NOMO-1 treated with DMSO at 0.1 percent for 48 hours (cell line): ENCODE results near the gene SETSIP.
"Not testable (repeated sequence)": the region's sequence is repeated elsewhere in the genome, so short reads cannot be mapped to it uniquely, and the experiment has no call there.

Experiments
- DNase-seq: peaks from one replicate; lab custom pipeline; 2025; ENCODE audit not compliant: unreplicated experiment; lab: John Stamatoyannopoulos, UW

Gene SETSIP

DNA sequence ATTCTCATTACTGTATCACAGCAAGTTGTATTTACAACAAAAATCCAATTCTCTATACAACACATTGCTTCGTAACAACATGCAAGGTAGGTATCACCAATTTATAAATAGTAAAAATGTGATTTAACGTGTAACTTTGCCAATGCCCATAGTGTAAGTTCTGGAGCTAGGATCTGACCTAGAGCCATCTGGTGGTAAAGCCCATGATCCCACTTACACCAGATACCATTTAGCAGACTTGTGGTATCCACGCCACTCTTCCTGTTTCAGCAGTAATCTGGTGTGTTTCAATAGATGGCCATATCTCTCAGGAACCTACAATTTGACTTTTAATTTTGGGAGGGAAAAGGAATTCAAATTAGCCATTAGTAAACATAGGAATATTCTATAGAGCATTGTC lies 10.2 kb downstream of the SETSIP start:
- no peak for DNase-seq

DNA sequence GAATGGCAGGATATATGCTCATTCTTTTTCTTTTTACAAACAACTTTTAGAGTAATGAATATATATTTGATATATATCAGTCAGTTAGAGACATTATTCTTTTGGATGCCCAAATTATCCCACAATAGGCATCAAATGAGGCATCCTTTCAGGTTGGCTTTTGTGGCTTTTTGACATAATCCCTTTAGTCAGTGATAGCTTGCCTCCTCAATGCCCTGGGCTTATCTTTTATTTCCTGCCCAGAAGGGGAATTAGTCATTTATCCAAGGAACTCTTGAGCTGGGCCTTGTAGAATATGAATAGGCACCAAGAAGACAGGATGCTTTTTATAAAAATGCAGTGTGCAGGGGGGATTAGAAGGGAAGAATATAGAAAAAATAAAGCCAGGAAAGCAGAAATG lies 23.3 kb downstream of the SETSIP start:
- no peak for DNase-seq

DNA sequence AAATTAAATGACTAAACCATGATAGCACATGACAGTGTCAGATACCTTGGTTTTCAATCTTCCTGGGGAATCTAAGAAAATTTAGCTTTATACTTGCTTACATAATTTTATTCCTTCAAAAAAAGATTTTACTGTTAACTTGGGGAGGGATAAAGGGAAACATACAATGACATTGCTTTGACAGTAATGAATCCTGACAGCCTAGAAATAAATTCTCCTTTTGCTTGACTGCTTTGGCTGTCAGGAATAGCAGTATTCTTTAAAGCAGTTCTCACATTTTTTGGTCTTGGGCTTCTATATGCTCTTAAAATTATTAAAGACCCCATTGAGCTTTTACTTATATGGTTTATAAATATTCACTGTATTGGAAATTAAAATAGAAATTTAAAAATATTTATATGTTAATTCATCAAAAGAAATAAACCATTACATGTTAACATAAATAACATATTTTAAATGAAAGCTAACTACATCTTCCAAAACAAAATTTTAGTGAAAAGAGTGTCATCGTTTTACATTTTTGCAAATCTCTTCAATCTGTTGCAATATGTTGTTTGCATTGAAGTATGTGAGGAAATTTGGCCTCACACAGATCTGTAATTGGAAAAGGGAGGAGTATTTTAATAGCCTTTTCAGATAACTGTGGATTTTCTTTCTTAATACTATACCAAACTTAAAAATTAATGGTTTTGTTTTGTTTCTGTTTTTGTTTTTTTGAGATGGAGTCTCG lies 29.3 kb downstream of the SETSIP start:
- no peak for DNase-seq

DNA sequence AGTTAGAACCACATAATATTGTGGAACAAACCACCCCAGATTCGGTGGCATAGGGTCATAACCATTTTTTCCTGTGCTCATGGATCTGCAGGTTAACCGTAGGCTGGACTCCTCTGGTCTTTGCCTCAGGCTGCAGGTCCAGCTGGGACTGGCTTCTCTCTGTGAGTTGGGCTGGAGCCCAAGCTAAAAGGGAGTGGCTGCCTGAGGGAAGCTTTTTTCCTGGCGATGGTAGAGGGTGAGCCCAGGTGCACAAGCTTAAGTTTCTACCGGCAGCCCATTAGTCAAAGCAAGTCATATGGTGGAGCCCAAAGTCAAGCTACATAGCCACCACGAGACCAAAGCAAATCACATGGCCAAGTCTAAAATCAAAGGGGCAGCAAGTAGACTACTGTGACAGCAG lies 31.6 kb downstream of the SETSIP start:
- DNase-seq, result no peak

DNA sequence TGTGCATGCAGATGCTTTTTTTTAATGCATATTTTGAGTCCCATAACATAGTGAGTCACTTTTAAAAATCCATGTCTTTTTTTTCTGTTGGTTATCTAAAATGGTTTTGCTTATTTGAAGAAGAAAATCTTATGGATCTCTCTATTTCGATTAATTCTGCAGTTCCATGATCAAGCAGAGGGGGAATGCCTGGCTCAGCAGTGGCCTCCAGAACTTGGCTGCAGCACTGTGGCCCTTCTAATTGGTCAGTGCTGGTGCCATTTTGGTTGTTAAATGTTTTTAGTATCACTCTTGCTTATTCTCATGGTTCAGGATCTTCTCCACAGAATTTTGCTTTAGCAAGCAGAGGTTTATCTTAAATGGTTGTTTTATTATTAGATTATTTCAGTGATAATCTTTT lies 34.2 kb downstream of the SETSIP start:
- no peak for DNase-seq

DNA sequence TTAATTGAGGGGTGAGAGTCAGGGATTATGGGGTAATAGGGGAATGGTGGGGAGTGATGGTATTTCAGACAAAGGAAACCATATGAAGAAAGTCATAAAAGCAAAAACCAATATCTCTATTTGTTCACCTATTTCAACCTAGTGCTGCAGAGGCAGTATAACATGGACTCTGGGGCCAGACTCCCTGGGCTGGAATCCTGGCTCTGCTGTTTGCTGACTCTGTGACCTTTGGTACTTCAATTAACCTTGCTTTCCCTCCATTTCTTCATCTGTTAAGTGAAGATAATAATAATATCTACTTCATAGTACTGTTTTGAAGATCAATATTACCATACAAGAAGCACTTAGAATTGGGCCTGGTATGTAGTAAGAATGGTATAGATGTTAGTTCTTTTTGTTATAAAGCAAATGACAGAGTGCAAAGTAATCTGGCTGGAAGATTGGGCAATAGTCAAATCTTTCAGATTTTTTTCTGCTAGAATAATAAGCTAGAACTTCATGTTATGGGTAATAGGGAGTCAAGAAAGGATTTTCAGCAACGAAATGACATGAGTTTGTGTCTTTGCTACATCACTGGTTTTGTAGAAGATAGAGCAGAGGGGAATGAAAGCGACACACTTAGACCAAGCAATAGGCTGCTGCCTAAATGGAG lies 36.4 kb downstream of the SETSIP start:
- DNase-seq, result no peak

DNA sequence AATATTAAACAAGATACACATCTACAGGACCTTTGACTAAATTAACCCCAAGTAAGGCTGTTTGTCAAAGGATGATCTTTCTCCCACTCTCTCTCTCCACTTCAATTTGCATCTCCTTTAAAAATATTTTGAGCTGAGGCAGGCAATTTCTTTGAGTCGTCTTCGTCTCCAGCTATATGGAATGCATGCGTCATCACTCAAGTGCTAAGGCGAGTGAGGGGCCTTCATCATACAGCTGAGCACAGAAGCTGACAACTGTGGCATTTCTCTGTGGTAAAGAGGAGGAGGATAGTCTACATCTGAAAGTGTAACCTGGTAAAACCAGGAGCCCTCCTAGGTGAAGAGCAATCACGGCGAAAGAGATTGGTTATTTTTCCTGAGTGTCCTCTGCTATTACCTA lies 37.8 kb downstream of the SETSIP start:
- DNase-seq, result no peak

DNA sequence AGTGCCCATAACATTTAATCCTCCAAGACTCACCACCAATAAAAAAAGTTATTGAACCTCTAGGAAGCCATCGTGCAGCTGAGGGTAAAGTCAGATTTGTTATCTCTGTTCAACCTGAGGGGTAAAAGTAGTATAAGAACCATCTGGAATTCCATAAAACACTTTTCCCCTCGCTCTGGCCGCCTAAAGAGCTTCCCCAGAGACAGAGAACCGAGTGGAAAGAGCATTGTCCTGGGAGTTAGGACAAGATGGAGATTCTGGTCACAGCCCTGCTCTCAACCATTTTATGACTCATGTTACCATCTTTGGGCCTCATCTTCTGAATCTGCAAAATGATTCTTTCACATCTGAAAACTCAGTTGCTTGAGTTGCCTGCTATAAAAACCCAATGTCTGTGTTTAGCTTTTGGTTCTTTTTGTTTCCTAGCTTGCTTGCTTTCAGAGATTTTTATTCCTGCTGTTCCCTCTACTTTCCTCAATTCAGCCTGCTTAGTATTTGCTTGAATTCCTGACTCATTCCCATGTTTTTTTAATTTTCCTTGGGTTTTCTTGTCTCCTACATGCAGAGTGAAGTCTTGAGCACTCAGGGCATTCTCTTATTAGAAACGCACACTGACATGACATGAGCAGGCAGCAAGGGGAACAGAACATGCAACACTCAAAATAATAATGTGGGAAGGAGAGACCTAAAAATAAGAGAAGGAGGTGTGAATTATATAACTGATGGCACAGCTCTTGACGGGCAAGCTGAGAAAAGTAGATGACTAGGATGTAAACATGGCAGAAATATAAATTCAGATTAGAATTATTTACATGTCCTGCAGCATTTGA lies 43.7 kb downstream of the SETSIP start:
- no peak for DNase-seq

DNA sequence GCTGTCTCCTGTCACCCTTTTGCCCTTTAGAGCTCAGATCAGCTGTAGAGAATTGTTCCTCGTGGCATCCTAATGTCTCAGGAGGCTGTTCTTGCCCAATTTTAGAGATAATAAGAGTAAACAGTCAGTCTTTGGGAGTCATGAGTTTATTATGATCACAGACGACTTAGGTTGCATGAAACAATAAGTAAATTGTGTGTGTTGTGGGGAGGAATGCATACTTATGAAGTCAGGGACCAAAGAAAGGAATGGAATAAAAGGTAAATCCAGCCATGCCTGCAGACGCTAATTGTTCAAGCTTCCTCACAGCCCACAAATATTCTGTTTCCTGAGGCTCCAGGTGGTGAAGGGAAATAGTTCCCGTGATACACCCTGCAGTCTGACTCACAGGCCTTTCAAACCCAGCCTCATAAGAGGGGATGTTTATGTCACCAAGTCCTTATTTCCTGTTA lies 44.5 kb downstream of the SETSIP start:
- no peak for DNase-seq

DNA sequence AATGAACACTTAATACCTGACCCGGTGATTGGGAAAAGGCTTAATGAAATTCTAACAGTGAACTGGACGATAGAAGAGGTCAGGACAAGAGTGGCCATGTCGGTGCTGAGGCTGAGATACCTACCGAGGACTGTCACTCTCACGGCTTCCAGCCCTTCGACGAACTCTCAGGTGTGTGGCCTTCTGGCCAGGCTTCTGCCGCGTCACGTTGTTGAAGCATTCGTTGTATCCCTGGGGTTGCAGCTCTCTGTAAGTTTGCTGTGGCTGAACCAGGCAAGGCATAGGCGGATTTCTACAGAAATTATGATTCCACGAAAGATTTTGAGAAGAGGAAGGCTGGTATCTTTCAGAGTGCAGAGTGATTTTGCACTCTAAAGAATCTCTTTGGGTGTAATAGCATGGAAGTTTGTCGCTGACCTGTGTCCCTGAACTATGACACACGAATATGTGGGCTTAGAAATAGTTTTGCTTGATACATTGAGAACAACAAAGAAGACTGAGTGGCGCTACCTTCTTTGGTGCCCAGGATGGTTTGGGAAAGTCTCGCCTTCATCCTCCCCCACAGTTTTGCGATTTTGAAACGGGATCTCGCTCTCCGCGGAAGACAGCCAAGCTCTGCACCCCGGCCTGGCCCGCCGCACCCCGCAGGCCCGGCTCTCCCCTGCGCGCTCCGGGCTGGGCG lies 45.8 kb downstream of the SETSIP start:
- DNase-seq, result no peak

DNA sequence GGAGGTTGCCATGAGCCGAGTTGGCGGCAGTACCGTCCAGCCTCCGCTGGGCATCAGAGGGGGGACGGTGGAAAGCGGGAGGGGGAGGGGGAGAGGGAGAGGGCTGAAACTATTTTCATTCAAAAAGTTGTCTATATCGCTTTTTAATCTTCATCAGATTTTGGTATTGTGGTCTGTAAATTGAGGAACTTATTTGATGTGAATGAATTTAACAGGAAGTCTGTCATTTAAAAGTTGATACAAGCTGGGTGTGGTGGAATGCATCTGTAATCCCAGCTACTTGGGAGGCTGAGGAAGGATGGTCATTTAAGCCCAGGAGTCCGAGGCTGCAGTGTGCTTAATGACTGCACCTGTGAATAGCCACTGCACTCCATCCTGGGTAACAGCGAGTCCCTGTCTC lies 48.4 kb downstream of the SETSIP start:
- no peak for DNase-seq

DNA sequence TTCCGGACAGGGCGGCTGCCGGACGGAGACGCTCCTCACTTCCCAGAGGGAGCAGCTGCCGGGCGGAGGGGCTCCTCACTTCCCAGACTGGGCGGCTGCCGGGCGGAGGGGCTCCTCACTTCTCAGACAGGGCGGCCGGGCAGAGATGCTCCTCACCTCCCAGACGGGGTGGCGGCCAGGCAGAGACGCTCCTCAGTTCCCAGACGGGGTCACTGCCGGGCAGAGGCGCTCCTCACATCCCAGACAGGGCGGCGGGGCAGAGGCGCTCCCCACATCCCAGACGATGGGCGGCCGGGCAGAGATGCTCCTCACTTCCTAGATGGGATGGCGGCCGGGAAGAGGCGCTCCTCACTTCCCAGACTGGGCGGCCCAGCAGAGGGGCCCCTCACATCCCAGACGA lies 49.2 kb downstream of the SETSIP start:
- not testable (repeated sequence) for DNase-seq
